Renal cortical epithelial cell (primary cell): ENCODE data around the gene E2F4. TPM values are rescaled to one million over a fixed set of nuclear protein-coding genes. Genes with fewer than 3 reads are reported as not detected.

ENCODE experiments used
- DNase-seq: peaks from one replicate; pipeline ENCODE4 v3.0.0-alpha.2; 2011; ENCODE audit warnings: low read depth
- total RNA-seq: library from RNA; depleted of rRNA; stranded (reverse); fragments of >200 nt; gene quantifications from 2 replicates; pipeline ENCODE4 v1.2.3, GENCODE V29; 2014

E2F4 gene
- total RNA-seq, 1 donor from 2014 or later, result 56.0 TPM

DNA sequence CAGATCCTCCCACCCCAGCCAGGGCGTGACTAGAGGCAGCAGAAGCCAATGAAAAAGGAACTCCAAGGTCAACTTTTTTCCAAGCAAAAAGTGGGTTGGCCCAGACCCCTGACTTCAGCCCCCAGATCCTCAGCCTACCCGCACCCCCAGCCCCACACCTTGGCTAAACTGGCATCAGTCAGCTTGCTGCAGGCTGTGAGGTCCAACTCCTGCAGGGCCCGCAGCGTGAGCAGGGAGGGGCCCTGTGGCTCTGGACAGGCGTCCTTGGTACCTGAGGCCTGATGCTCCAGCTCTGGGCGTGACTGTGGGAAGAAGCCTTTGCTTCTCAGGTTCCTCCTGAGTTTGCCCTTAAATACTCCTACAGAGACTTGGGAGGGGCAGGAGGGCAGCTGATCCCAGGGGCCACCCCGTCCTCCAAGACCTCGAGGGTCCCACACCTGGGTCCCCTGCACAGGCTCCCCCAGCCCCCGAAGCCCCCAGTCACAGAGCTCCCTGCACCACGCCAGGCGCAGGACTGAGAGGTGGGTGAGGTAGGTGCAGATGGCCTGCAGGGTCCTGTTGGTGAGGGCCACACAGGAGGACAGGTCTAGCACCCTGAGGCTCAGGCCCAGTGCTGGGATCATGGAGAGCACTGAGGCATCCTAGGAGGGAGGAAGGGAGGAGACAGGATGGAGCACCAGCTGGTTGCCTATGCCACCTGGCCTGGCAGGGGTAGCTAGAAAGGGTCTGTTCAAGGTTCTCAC lies 16.4 kb downstream of the E2F4 start:
- DNase-seq, result no peak

DNA sequence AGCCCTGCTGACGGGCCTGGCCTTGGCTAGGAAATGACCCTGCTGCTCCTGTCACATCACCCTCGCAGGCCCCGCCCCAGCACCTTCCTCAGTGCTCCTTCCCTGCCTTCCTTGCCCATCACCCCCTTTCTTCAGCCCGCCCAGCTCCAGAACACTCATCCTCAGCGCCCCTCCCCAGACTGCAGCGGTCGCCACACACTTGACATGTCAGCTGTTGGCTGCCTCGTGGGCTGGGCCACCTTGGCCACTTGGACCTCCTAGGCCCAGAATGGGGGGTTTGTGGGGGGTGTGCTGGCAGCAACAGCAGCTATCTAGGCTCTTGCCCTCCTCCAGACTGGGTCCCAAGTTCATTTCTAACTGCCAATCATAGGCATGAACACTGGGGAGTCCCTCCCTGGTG lies 17.6 kb downstream of the E2F4 start:
- no peak for DNase-seq

DNA sequence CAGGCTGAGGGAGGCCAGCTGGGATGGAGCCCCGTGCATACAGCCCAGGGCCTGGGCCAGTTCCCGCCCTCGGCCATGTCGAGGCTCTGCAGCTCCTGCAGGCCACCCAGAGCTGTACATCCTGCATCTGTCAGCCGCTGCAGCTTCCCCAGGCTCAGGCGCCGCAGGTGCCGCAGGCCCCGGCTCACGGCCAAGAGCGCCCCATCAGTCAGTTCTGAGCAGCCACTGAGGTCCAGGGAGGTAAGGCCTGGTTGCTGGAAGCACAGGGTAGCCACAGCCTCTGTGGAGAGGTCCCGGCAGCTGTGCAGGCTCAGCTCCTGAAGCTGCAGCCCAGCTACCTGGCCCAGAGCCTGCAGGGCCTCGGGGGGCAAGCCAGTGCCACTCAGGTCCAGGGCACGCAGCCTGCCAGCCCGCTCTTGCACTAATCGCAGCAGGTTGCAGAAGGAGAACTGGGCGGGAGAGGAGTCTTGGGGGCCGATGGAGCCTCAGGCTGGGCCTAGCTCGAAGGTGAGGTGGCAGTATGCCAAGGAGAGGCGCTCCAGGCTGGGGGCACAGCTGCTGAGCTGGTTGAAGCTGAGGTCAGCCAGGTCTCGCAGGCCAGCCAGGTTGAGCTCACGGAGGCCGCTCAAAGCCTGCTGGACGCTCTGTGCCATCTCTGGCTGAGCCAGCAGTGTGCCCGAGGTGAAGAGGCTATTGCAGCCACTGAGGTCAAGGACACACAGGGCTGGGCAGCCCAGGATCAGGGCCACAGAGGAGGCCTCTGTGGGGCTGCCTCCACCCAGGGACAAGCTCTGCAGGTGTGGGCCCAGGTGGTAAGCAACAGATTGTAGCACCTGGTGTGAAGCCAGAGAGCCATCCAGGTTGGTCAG lies 18.3 kb downstream of the E2F4 start:
- DNase-seq, result no peak

DNA sequence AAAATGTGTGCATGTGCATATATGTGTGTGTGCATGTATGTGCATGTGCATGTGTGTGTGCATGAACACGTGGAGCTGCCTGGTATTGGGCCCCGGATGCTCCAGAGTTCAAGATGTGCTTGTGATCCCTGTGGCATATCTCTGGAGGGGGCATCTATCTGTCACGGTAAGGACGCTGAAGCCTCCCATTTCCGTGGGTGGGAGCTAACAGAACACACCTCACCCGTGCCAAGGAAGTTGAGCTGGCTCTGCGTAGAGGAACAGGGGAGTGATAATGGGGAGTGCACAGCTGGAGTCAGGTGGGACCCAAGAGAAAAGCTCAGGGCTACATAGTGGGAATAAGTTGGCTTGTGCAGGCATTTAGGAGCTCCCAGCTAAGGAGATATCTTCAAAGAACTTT lies 19.7 kb downstream of the E2F4 start:
- no peak for DNase-seq

DNA sequence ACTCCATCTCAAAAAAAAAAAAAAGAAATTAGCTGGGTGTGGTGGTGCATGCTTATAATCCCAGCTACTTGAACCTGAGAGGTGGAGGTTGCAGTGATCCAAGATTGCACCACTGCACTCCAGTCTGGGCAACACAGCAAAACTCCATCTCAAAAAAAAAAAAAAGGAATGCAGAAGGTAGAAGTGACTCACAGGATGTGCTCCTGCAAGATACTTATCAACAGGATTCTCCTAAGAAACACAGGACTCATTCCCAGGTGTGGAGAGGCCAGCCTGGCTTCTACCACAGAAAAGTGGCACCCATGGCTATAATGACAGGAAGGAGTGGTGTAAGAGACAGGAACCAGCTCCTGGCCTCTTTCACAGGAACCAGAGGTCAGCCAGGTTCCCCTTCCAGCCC lies 20.8 kb downstream of the E2F4 start:
- DNase-seq, result peak; percentile 32

DNA sequence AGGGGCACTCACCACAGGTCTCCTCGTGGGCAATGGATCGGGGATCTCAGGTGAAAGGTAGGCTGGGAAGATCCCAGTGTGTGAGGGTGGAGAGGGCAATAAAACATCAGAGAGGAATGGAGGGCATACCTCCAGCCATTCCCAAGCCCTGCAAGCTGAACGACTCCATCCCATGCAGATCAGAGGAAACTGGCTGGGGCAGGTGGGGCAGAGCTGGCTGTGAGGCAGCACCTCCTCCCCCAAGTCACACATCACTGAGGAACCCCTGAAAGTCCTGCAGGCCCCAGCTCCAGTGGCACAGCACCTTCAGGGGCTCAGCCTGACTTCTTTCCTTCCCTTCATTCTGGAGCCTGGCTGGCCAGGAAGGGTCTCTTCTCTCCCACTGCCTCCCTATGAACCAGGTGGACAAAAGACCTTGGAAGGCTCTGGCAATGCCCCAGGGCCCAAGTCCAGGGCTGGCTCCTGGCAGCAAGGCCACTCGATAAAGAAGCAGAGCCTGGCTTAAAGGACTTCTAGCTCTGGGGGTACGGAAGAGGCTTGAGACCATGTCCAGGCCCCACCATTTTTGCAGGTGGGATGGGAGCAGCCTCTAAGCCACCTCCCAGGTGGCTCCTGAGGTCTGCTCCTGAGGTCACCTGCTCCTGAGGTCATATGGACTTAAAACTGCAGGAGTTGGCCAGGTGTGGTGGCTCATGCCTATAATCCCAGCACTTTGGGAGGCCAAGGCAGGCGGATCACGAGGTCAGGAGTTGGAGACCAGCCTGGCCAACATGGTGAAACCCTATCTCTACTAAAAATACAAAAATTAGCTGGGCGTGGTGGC lies 21.5 kb downstream of the E2F4 start:
- no peak for DNase-seq

DNA sequence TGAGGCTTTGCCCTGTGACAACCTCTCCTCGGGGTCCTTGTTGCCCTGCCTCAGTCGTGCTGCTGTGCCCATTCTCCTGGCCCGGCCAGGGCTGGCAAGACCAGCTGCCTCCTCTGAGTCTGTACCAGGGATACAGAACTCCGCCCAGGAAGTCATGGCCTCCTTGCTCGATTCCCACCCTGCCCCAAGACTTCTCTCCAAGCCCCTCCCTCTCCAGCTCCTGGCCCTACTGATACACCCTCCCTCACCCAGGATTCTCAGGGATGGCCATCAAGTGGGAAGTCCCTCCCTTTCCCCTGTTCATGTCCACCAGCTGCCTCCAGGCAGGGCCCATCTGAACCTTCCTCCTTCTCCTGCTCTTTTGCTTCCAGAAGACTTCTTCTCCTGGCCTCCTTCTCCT lies 23.8 kb downstream of the E2F4 start:
- DNase-seq, result no peak

DNA sequence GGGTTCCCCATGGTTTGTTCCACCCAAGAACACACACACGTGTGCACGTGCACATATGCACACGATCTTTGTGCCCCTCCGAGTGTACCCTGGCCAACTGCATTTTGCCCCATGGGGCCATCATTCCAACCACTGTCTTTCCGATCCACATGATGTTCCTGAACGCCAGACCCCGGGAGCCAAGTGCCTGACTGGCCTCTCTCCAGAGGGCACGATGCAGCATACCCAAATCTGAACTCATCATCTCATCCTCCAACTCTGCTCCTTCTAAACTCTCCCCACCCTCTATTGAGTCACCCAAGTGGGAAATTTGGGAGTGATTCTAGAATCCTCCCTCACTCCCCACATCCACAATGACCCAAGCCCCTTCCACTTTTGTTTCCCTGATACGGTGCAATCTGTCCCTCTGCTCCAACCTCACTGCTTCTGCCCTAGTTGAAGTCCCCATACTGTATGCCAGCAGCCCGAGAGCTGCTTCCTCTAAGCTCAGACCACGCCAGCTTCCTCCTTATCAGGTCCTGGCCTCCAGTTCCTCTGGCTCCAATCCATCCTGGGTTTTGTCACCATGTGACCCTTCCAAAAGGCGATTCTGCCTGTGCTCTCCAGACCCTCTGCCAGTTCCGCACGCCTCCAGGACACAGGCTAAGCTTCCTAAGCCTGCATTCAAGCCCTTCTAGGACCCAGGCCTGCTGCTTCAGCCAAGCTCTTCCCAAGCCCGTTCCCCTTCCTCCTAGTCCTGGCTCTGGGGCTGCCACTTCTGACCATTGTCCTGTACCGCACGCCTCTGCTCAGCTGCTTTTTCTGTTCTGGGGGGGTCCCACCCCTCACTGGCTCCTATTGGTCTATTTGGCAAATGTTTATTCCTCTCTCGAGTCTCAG lies 24.9 kb downstream of the E2F4 start:
- DNase-seq, result no peak

DNA sequence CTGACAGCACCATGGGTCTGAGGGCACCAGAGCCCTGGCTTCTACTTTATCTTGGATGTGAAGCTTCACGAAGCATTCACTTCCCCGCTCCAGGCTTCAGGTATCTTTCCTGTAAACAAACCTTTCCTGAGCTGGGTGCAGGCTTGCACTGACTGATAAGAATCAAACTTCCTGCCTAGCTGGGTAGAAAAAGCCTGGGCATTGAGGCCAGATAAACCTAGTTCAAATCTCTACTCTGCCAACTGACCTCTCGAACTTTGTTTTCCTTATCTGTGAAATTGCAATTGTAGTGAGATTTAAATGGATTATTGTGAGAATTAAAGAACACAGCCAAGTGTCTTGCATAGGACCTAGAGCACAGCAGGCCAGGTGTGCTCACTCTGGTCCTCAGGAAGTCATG lies 32.0 kb downstream of the E2F4 start:
- DNase-seq, result no peak

DNA sequence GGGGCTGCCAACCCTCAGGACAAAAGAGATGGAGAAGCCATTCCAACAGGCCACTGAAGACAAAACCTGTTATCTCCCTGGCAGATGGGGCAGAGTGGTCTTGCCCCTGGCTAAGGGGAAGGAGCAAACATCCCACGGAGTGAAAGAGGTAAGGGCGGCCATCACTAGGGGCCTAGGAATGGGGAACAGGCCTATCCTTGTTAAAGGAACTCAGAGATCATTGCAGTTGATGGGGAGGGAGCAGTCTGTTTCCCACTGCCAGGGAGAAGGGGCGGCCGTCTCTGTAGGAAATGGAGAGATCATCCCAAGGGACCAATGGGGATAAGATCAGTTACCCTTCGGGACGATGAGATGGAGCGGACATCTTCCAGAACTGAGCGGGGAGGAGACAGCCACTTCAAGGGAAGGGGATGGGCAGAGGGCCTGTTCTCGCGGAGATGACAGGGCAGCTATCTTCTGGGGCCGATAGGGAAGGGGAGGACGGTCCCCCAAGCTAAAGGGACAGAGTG lies 34.4 kb downstream of the E2F4 start:
- no peak for DNase-seq

DNA sequence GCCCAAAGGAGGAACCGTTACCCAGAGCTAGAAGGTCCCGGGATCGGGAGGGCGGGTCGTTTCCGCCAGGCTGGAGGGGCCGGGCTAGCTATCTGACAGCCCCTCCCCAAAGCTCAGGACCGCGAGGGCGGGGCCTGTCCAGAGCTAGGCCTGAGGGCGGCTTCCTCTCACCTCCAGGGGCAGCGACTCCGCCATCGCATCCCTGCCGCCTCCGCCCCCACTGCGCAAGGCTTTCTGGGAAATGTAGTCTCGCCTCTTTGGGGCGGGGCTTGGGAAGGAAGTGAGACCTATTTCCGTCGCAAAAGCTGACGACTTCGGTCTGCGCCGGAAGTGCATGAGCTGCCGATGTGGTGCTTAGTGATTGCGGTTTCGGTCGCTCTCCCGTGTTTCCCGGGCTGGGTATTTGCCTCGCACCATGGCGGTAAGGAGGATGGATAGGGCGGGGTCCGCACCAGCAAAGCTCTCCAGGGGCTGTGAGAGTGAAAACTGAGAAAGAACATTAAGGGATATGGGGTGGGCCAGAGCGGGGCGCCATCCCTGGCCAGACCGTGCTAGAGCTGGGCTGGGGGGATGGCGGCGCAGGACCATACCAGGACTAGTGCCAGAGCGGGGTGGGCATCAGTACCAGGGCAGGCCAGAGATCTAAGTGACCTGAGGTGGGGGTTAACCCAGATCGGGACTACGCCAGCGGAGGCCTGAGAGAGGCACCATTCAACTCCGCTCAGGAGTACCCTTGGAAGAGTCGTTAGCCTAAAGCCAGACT lies 35.0 kb downstream of the E2F4 start, which contains the start of gene TMEM208:
TMEM208 (plus strand) TSS at position 327 of the 763 bp plus-strand sequence; CDS start at position 416, 89 bp downstream.
- DNase-seq, result peak; percentile 94

DNA sequence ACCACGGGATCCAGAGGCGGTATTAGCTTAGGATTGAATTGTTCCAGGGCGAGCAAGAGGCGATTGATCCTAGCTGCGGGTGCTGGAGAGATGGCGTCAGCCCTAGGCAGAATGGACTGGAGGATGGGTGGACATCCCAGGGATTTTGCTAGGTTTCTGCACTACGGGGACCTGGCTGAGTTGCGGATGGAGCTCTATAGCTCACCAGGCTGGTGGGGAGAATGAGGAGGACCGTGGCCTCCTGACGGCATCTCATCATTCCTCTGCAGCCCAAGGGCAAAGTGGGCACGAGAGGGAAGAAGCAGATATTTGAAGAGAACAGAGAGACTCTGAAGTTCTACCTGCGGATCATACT lies 35.6 kb downstream of the E2F4 start:
- no peak for DNase-seq

DNA sequence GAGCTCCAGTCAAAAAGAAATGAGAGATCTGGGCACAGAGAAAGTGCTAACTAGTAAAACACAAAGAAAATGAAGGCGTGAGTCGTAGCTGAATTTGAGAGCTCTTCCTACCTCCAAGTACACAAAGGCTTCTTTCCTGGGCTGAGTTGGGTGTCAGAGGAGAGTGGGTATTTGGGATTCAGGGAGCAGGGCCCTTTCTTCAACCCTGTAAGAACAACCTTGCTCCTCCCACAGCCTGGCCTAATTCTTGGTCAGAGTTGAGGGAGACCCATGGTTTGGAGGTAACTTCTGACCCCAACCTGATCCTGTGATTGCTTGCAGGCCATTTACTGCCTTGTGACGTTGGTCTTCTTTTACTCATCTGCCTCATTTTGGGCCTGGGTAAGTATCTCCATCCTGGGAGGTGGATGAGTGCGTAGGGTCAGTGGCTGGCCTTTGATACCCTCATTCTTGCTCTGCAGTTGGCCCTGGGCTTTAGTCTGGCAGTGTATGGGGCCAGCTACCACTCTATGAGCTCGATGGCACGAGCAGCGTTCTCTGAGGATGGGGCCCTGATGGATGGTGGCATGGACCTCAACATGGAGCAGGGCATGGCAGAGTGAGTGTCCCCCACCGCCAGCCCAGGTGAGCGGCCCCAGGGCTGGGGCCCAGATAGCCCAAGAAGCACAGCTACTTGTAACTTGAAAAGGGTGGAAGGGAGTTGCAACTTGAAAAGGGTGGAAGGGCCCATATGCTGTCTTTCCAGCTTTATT lies 36.3 kb downstream of the E2F4 start:
- no peak for DNase-seq

DNA sequence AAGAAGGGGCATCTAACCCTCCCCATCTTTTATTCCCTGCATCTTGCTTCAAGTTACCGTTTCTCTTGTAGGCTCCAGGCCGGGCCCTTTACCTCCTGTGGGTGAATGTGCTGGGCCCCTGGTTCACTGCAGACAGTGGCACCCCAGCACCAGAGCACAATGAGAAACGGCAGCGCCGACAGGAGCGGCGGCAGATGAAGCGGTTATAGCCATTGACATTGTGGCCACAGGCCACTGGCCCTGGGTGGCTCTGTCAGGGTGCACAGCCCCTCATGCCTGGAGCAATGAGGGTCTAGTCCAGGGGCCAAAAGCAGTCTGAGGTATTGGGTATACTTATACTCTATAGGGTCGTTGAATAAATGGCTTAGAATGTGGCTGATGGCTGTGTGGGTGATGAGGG lies 37.0 kb downstream of the E2F4 start:
- no peak for DNase-seq

DNA sequence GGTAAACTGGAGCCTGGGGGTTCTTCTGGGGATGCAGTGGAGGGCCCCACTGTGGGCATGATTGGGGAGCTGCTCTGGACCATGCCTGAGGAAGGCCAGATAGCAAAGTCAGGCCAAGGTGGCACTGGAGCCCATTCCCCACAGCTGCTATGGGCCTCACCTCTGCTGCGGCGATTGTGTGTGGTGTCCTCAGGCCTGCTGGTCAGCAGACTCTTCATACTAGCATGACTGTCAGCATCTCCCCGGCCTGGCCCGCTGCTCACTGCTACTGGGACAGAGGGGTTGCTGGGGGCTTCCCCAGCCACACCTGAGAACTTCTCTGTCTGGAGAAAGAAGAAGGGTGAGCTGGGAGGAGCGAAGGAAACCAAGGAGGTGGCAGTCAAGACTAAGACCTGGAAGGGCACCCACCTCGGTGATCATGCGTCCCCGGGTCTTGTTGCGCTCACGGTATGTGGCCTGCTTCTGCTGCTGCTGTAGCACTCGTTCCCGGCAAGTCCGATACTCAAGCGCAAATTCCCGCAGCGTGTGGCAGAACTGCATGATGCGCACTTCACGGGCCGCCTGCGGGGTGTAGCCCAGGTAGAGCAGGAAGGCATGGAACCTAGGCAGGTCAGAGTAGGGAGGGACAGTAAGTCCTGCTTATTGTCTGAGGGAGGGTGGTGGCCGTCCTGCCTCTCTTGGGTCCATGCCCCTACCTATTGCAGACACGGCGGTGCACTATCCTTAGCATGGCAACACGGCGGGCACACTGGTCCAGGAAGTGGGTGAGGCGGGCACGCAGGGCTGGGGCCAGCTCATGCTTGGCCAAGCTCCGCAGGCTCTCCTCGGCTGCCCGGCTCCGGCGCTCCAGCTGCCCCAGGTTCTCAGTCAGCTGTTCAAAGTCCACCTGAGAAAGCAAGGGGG lies 38.2 kb downstream of the E2F4 start:
- DNase-seq, result no peak

DNA sequence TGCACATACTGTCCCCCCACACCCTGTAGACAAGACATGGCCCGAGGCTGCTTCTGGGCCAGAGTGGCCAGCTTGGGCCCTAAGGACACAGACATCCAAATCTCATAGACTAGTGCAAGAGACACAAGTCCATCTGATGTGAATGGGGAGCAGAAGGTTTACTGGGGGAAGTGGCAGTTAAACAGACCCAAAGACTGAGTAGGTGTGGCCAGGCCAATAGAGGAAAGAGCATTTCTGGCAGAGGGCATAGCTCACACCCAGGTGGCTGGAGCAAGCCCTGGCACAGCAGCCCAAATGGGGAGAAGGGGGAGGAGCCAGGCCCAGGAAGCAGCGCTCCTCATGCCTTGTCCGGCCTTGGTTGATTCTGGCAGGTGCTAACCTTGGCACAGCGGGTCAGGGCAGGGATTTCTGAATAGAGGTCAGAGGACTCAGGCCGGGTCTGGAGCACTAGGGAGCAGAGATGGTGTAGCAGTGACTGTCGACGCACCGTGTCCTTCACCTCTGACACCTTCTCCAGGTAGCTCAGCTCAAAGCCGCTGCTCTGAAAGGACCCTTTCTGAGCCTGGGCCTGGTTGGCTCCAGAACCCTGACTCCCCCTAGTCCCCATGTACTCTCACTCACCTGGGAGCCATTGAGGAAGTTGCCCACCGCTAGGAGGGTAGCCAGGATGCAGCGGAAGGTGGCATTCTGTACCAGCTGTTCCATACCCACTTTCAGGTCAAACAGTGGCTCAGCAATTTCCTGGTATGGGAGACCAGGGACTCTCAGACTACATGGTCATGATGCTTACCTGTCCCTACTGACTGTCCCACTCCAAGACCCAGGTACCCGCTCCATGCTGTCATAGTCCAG lies 39.1 kb downstream of the E2F4 start:
- DNase-seq, result no peak

DNA sequence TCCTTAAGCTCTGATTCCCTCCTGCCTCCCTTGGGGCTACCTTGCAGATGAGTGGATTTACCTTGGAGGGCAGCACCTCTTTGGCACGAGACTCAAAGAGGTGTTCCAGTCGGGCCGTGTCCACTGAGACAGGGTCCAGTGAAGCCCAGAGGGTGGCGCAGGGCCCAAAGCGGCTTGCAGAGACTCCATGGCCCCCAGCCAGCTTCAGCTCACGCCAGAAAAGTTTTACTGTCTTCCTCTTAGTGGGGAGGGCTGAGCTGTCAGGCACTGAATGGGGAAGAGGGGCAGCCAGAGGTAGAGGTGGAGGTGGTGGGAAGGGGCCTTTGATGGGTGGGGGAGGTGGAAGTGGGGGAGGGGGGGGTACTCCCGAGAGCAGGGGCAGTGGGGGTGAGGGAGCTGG lies 41.6 kb downstream of the E2F4 start:
- DNase-seq, result no peak

DNA sequence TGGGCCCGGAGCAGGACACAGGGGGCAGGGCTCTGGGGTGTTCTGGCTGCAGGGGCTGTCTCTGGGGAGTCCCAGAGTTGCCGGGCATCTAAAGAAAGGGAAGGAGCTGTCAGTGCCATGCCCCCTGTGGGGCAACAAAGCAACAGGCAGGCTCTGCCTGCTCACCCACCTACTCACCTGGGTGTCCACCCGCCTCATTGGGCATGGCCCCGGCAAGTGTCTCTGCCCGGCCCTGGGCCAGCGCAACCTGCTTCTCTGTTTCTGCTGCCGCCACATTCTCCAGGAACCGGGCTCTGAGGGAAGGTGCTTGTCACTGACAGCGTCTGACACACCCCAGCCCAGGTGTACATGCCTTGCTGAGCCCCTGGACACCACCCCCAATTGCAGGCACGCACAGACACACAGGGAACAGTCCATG lies 42.2 kb downstream of the E2F4 start:
- no peak for DNase-seq
